Measurements from ENCODE around the gene CLTA.
A peak's percentile ranks its signal among the peaks of the same experiment; 100 is the strongest.

CLTA gene

DNA sequence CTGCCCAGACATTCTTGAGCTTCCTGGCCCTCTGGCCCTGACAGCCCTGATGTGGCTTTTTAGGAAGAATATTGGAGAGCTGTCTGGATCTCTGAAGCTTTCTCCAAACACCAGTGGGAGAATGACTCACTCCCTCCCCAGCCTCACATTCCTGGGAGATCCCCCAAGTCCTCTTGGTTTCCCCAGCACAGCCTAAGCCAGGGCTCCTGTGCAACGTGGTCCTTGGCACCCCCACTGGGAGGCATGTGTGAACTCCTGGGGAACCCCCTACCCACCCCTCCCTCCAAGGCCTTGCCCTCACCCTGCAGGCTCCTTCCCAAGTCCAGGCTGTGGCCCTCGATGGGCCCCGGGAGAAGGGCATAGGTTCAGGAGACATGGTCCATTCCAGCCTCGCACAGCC is 41.5 kb upstream of the CLTA start:
- Mint-ChIP-seq H3K27me3 (ENCODE audit: low read depth) (no peaks in the 10 kb centered on the region), H3K9me3 (peaks cover 8% of the 10 kb centered on the region), H3K4me3 (no peak overlapping the region), H3K27ac (no peak overlapping the region), H3K36me3 (ENCODE audit: low read depth) (peaks cover 32% of the 10 kb centered on the region), H3K4me1 (peaks cover 41% of the 10 kb centered on the region)
- TF ChIP-seq, protein P1, sequence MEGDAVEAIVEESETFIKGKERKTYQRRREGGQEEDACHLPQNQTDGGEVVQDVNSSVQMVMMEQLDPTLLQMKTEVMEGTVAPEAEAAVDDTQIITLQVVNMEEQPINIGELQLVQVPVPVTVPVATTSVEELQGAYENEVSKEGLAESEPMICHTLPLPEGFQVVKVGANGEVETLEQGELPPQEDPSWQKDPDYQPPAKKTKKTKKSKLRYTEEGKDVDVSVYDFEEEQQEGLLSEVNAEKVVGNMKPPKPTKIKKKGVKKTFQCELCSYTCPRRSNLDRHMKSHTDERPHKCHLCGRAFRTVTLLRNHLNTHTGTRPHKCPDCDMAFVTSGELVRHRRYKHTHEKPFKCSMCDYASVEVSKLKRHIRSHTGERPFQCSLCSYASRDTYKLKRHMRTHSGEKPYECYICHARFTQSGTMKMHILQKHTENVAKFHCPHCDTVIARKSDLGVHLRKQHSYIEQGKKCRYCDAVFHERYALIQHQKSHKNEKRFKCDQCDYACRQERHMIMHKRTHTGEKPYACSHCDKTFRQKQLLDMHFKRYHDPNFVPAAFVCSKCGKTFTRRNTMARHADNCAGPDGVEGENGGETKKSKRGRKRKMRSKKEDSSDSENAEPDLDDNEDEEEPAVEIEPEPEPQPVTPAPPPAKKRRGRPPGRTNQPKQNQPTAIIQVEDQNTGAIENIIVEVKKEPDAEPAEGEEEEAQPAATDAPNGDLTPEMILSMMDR (IDR thresholded peaks at IDR 0.05; ENCODE audit: unreplicated experiment in 3 of 3): no peak

DNA sequence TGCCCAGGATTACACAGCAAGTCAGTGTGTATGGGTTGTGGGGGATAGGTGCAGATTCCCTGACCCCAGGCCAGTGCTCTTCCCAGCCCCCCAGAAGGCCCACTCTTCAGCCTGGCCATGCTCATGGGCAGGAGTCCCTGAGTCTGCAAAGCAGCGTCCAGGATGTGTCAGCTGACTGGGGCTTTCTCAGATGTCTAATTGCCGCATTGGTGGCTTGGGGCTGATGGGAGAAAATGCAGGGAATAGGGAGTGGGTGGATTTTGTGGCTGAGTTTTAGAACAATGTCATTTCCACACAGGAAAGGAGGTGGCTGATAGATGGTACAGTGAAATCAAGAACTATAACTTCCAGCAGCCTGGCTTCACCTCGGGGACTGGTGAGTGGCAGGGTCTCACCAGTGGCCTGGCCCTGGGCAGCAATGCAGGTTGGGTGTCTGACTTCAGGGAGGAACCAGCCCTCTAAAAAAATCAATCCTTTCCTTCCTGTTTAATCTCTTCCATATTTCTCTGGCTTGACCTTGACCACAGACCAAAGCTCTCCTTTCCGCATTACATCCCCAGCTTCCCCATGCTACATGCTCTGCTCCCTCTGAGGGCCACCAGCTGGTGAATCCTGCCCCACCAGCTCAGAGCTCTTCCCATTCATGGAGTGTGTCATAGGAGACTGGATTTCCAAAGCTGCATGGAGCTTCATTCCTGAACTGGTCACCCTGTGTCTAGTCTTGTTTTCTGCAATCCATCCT is 40.0 kb upstream of the CLTA start:
- H3K27me3 Mint-ChIP-seq (ENCODE audit: low read depth): no peaks in the 10 kb centered on the region
- peaks cover 40% of the 10 kb centered on the region for H3K4me1 Mint-ChIP-seq
- peak overlapping the region in 2 of 3 experiments; percentile 16 to 66 for H3K27ac Mint-ChIP-seq
- TF ChIP-seq, protein P1 (IDR thresholded peaks at IDR 0.05; ENCODE audit: unreplicated experiment in 3 of 3): no peak
- peaks cover 23% of the 10 kb centered on the region for H3K36me3 Mint-ChIP-seq (ENCODE audit: low read depth)
- H3K4me3 Mint-ChIP-seq: no peak overlapping the region
- H3K9me3 Mint-ChIP-seq: peaks cover 3% of the 10 kb centered on the region

DNA sequence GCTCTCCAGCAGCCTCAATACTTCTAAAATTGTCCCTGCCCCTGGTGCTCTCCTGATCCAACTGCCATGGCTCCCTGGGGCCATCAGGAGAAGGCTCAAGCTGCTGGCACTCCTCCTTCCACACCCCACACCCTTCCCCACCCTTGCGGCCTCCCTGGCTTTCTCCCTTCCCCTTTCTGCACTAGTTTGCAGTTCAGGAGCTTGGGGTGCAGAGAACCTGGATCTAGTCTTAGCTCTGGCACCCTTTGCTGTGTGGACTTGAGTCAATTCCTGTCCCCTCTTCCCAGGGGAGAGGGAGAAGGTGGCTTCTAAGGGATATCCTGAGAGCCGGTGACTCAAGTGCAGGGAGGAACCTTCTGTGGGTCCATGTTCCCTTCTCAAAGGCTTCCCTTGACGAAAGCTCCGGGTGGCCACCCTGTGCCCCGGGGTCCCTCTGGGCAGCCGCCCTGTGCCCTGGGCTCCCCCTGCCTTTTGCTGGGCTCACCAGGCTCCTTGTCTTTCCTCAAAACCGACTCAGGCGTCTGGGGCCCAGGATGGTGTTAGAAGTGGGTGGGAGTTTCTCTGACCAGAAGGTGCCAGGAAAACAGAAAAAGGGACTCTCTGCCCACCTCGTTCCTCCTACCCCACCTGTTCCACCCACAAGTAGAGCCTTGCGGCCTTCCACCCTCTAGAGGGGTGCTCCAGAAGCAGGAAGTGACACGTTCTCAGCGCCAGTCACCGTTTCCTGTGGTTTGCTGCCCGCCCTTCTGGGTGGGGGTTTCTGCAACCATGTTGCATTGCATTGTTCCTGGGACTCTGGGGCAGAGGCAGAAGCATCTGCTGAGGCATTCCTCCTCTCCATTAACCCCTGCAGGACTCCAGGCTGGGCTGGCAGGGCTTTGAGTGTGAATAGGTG is 39.2 kb upstream of the CLTA start:
- Mint-ChIP-seq H3K36me3 (ENCODE audit: low read depth) (peaks cover 17% of the 10 kb centered on the region), H3K27me3 (ENCODE audit: low read depth) (no peaks in the 10 kb centered on the region), H3K4me1 (peaks cover 33% of the 10 kb centered on the region), H3K27ac (peak overlapping the region in 2 of 3 experiments; percentile 41 to 66), H3K9me3 (no peaks in the 10 kb centered on the region), H3K4me3 (no peak overlapping the region)
- TF ChIP-seq, protein P1 (IDR thresholded peaks at IDR 0.05; ENCODE audit: unreplicated experiment in 3 of 3): no peak

DNA sequence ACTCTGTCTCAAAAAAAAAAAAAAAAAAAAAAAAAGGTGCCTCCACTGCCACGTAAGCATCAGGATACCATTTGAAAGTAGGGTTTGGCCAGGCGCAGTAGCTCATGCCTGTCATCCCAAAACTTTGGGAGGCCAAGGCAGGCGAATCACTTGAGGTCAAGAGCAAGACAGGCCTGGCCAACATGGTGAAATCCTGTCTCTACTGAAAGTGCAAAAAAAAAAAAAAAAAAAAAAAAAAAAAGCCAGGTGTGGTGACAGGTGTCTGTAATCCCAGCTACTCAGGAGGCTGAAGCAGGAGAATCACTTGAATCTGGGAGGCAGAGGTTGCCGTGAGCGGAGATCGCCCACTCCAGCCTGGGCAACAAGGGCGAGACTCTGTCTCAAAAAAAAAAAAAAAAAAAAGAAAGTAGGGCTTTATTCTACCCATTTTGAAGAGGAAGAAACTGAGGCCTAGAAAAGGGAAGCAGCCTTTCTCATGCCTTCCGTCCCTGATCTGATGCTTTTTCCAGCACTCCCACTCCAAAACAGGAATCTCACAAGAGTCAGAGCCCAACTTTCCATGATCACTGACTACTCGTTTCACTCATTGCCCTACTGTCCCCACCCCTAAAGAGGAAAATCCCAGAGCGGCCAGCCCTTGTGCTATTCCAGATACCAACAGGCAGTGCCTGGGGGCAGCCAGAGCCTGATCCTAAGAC is 37.8 kb upstream of the CLTA start:
- H3K36me3 Mint-ChIP-seq (ENCODE audit: low read depth): peaks cover 16% of the 10 kb centered on the region
- H3K4me3 Mint-ChIP-seq: no peak overlapping the region
- H3K27ac Mint-ChIP-seq: peak overlapping the region in 2 of 3 experiments; percentile 54 to 94
- H3K27me3 Mint-ChIP-seq (ENCODE audit: low read depth): no peaks in the 10 kb centered on the region
- H3K4me1 Mint-ChIP-seq: peaks cover 25% of the 10 kb centered on the region
- peaks cover 2% of the 10 kb centered on the region for H3K9me3 Mint-ChIP-seq
- TF ChIP-seq, protein P1 (IDR thresholded peaks at IDR 0.05; ENCODE audit: unreplicated experiment in 3 of 3): no peak

DNA sequence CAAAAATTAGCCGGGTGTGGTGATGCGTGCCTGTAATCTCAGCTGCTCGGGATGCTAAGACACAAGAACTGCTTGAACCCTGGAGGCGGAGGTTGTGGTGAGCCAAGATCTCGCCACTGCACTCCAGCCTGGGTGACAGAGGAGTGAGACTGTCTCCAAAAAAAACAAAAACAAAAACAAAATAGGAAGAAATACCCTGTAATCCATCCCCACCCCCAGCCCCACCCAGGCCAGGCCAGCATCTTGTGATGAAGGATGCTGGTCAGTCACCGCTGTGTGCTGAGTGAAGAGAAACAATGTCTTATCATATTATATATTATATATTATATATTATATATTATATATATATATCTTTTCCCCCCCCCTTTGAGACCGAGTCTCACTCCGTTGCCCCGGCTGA is 37.0 kb upstream of the CLTA start:
- peaks cover 8% of the 10 kb centered on the region for H3K9me3 Mint-ChIP-seq
- H3K4me3 Mint-ChIP-seq: no peak overlapping the region
- H3K27me3 Mint-ChIP-seq (ENCODE audit: low read depth): no peaks in the 10 kb centered on the region
- peaks cover 33% of the 10 kb centered on the region for H3K4me1 Mint-ChIP-seq
- H3K36me3 Mint-ChIP-seq (ENCODE audit: low read depth): peaks cover 24% of the 10 kb centered on the region
- H3K27ac Mint-ChIP-seq: peak overlapping the region; percentile 94 to 97 (median 95)
- TF ChIP-seq, protein P1 (IDR thresholded peaks at IDR 0.05; ENCODE audit: unreplicated experiment in 3 of 3): no peak

Data from nephron (organoid).